DOHH2 (cell line): ENCODE measurements around the gene OSBPL10.

ENCODE experiments used
- H3F3A ChIP-seq: fragments of 200-600 bp; sonication (generic), shearing (Covaris generic); 2 replicates; pipeline ENCODE4 v1.6.0; 2016; ENCODE audit warnings: antibody characterized with exemption, mild to moderate bottlenecking; ENCODE audit not compliant: control insufficient read depth, insufficient read depth
- H3K27ac ChIP-seq: fragments of 200-600 bp; sonication (generic); 2 replicates; pipeline ENCODE4 v1.5.1; 2014; ENCODE audit warnings: low read depth, mild to moderate bottlenecking, low read length, moderate library complexity
- H3K27me3 ChIP-seq: fragments of 200-600 bp; sonication (generic); 2 replicates; pipeline ENCODE4 v1.6.1; 2014; ENCODE audit warnings: mild to moderate bottlenecking, low read length, mixed read lengths; ENCODE audit not compliant: control insufficient read depth
- H3K36me3 ChIP-seq: fragments of 200-600 bp; sonication (generic); 2 replicates; pipeline ENCODE4 v1.6.1; 2014; ENCODE audit warnings: mild to moderate bottlenecking, low read length, moderate library complexity, mixed read lengths; ENCODE audit not compliant: control insufficient read depth
- H3K4me1 ChIP-seq: fragments of 200-600 bp; sonication (generic); 2 replicates; pipeline ENCODE4 v1.6.1; 2014; ENCODE audit warnings: mild to moderate bottlenecking, low read length, mixed read lengths; ENCODE audit not compliant: control insufficient read depth
- H3K4me2 ChIP-seq: fragments of 200-600 bp; sonication (generic); 2 replicates; pipeline ENCODE4 v1.6.0; 2014; ENCODE audit warnings: mild to moderate bottlenecking, low read length, moderate library complexity
- H3K4me3 ChIP-seq: fragments of 200-600 bp; sonication (generic); 2 replicates; pipeline ENCODE4 v1.5.1; 2014; ENCODE audit warnings: mild to moderate bottlenecking, low read length, mixed read lengths
- H3K79me2 ChIP-seq: fragments of 200-600 bp; sonication (generic); 2 replicates; pipeline ENCODE4 v1.6.1; 2014; ENCODE audit warnings: mild to moderate bottlenecking, low read length, mixed read lengths; ENCODE audit not compliant: control insufficient read depth
- H3K9me2 ChIP-seq: fragments of 200-600 bp; sonication (generic); replicated peaks from 2 replicates; pipeline ENCODE4 v1.6.1; 2014; ENCODE audit warnings: mild to moderate bottlenecking, low read length, mixed read lengths; ENCODE audit not compliant: control insufficient read depth
- H3K9me3 ChIP-seq: fragments of 200-600 bp; sonication (generic); 2 replicates; pipeline ENCODE4 v1.6.1; 2014; ENCODE audit warnings: antibody characterized with exemption, low read length, mixed read lengths; ENCODE audit not compliant: control insufficient read depth, insufficient read depth
- H4K20me1 ChIP-seq: fragments of 200-600 bp; sonication (generic); 2 replicates; pipeline ENCODE4 v1.6.0; 2014; ENCODE audit warnings: low read depth, mild to moderate bottlenecking, antibody characterized with exemption, low read length, moderate library complexity; ENCODE audit not compliant: control insufficient read depth, insufficient read depth
- EZH2phosphoT487 ChIP-seq: fragments of 200-600 bp; sonication (generic); IDR thresholded peaks from 2 replicates; pipeline ENCODE4 v1.6.1; 2017; ENCODE audit warnings: borderline replicate concordance, mild to moderate bottlenecking, antibody characterized with exemption, low read length, moderate library complexity, mixed read lengths
- TF ChIP-seq, protein P1 (sequence below): fragments of 200-600 bp; sonication (generic); IDR thresholded peaks from one replicate; pipeline ENCODE4 v1.5.1; 2014; ENCODE audit warnings: antibody characterized with exemption, mild to moderate bottlenecking, low read depth, low read length; ENCODE audit not compliant: poor library complexity, severe bottlenecking

Gene OSBPL10

GRCh38 chr3:31895471-31895870, 85.6 kb downstream of the OSBPL10 start:
- no peak overlapping the region for H3K4me3 ChIP-seq
- no peaks in the 10 kb centered on the region for H3F3A ChIP-seq
- peaks cover 2% of the 10 kb centered on the region; the same call in 1 of the 2 replicates for H4K20me1 ChIP-seq
- H3K79me2 ChIP-seq: peaks cover 92% of the 10 kb centered on the region
- TF ChIP-seq, protein P1, sequence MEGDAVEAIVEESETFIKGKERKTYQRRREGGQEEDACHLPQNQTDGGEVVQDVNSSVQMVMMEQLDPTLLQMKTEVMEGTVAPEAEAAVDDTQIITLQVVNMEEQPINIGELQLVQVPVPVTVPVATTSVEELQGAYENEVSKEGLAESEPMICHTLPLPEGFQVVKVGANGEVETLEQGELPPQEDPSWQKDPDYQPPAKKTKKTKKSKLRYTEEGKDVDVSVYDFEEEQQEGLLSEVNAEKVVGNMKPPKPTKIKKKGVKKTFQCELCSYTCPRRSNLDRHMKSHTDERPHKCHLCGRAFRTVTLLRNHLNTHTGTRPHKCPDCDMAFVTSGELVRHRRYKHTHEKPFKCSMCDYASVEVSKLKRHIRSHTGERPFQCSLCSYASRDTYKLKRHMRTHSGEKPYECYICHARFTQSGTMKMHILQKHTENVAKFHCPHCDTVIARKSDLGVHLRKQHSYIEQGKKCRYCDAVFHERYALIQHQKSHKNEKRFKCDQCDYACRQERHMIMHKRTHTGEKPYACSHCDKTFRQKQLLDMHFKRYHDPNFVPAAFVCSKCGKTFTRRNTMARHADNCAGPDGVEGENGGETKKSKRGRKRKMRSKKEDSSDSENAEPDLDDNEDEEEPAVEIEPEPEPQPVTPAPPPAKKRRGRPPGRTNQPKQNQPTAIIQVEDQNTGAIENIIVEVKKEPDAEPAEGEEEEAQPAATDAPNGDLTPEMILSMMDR: no peak
- no peak for TF ChIP-seq EZH2phosphoT487
- H3K9me2 ChIP-seq: no peaks in the 10 kb centered on the region
- H3K27ac ChIP-seq: no peak overlapping the region
- peaks cover 16% of the 10 kb centered on the region for H3K36me3 ChIP-seq
- no peaks in the 10 kb centered on the region for H3K27me3 ChIP-seq
- no peaks in the 10 kb centered on the region for H3K9me3 ChIP-seq
- no peak overlapping the region for H3K4me2 ChIP-seq
- peaks cover 67% of the 10 kb centered on the region for H3K4me1 ChIP-seq

DNA sequence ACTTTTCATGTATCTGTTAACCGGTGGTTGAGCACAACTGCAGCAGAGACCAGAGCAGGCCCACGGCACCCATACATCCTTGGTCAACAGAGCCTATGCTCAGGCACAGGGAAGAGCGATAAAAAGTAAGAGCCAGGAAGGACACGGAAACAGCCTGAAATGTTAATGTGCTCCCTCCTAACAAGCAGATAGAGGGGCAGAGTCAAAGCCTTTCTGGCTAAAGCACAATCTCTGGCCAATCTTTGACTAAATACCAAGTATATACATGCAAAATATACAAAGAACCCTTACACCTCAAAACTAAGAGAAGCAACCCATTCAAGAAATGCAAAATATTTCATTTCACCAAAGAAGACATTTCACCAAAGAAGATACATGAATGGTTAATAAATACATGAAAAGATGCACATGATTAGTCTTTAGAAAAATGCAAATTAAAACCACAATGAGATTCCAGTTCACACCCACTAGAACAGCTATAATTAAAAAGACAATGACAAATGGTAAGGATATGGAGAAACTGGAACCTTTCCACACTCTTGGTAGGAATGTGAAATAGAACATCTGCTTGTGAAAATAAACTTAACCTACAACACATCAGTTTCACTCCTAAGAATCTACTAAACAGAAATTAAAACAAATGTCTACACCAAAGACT, 88.0 kb downstream of the OSBPL10 start:
- H3K36me3 ChIP-seq: peaks cover 23% of the 10 kb centered on the region
- no peak for TF ChIP-seq EZH2phosphoT487
- TF ChIP-seq, protein P1: no peak
- peaks cover 71% of the 10 kb centered on the region for H3K4me1 ChIP-seq
- 0 out of 2 replicates have a peak overlapping the region, but pooled peaks have one; percentile 1 for H3K27ac ChIP-seq
- H3K9me2 ChIP-seq: no peaks in the 10 kb centered on the region
- H3K4me3 ChIP-seq: peak overlapping the region; percentile 11; the same call in 1 of the 2 replicates
- H3F3A ChIP-seq: no peaks in the 10 kb centered on the region
- no peaks in the 10 kb centered on the region for H3K9me3 ChIP-seq
- H3K27me3 ChIP-seq: no peaks in the 10 kb centered on the region
- peaks cover 2% of the 10 kb centered on the region; the same call in 1 of the 2 replicates for H4K20me1 ChIP-seq
- H3K4me2 ChIP-seq: peak overlapping the region; percentile 43
- peaks cover 93% of the 10 kb centered on the region for H3K79me2 ChIP-seq

DNA sequence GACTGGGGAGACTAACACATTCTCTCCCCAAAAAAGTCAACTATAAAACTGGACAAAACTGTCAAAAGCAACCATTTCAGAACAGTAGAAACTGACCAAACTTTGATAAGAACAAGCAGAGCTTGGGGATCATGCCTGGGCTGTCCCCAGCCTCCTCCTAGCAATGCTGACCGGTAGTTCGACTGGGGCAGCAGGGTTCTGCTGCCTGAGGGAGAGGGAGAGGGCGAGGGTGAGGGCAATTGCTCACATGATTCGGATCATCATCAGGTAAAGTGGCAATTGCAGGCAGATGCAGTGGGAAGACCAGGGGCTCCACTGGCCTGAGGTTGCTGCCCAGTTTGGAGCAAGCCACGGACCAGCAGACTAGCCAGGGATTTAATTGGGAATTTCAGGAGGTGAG, 88.6 kb downstream of the OSBPL10 start:
- no peak overlapping the region for H3K4me3 ChIP-seq
- peaks cover 2% of the 10 kb centered on the region; the same call in 1 of the 2 replicates for H4K20me1 ChIP-seq
- H3K9me3 ChIP-seq: no peaks in the 10 kb centered on the region
- no peak overlapping the region for H3K27ac ChIP-seq
- H3K4me1 ChIP-seq: peaks cover 76% of the 10 kb centered on the region
- peaks cover 96% of the 10 kb centered on the region for H3K79me2 ChIP-seq
- no peaks in the 10 kb centered on the region for H3K9me2 ChIP-seq
- peak overlapping the region; percentile 43; the same call in 1 of the 2 replicates for H3K4me2 ChIP-seq
- no peaks in the 10 kb centered on the region for H3F3A ChIP-seq
- peaks cover 29% of the 10 kb centered on the region for H3K36me3 ChIP-seq
- H3K27me3 ChIP-seq: no peaks in the 10 kb centered on the region
- TF ChIP-seq, protein P1: no peak
- no peak for TF ChIP-seq EZH2phosphoT487
